GM12891 (cell line): Measurements from ENCODE around the gene LRRC70.

Experiments used
- PAX5 ChIP-seq: IDR thresholded peaks from 2 replicates; pipeline ENCODE4 v1.6.1; 2011; ENCODE audit warnings: low read length, moderate library complexity, mild to moderate bottlenecking; ENCODE audit not compliant: insufficient read depth, severe bottlenecking
- POLR2A ChIP-seq: IDR thresholded peaks from 2 replicates; pipeline ENCODE4 v1.6.1; 2011; ENCODE audit warnings: low read depth, low read length, control low read depth
- POLR2AphosphoS5 ChIP-seq: IDR thresholded peaks from 2 replicates; pipeline ENCODE4 v1.6.1; 2011; ENCODE audit warnings: low read depth, low read length, control low read depth
- SPI1 ChIP-seq: IDR thresholded peaks from 2 replicates; pipeline ENCODE4 v1.6.1; 2011; ENCODE audit warnings: low read depth, low read length, control low read depth
- TAF1 ChIP-seq: IDR thresholded peaks from 2 replicates; pipeline ENCODE4 v1.6.1; 2011; ENCODE audit warnings: low read depth, low read length, control low read depth

DNA sequence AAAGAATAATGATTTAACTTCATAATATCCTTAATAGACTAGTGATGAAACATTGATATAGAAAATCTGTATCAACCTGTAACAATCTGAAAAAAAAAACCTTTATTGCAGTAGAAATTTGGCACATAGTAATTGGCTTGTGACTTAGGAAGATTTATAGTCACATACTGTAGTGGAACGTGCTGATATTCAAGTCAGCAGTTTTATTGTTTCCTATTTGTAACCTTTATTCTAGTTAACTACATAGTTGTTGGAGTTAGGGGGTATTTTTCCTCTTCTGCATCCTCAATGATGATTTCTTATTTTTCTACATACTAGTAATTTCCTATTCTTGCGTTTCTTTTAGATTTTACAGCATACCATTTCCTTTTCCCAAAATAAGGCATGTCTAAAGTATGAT is 14.5 kb upstream of the LRRC70 start:
- no peak for TF ChIP-seq POLR2A
- TF ChIP-seq POLR2AphosphoS5: no peak
- no peak for TF ChIP-seq TAF1
- no peak for TF ChIP-seq SPI1
- TF ChIP-seq PAX5: no peak
